H1 (cell line): ENCODE measurements around the gene BTG3. TPM values are rescaled to one million over a fixed set of nuclear protein-coding genes. Genes with fewer than 3 reads are reported as not detected.

Experiments used
- CTCF ChIA-PET: fragments of 300-600 bp; sonication (Branson Sonifier 250); formaldehyde crosslinking; loops from one replicate; lab custom pipeline; 2021; ENCODE audit not compliant: partially characterized antibody; lab: Charles Lee
- POLR2A ChIA-PET: fragments of 300-600 bp; sonication (Branson Sonifier 250); formaldehyde crosslinking; loops from one replicate; lab custom pipeline; 2021; ENCODE audit warnings: inconsistent platforms; ENCODE audit not compliant: partially characterized antibody; lab: Charles Lee
- DNase-seq, 2 experiments: peaks; one replicate each; pipeline versions ENCODE4 v3.0.0 to v3.0.0-alpha.2; 2010 to 2022; ENCODE audit warnings: low spot score in 2 of 2, low read depth in 1 of 2, mixed read lengths in 1 of 2
- FAIRE-seq: peaks from 2 replicates; lab custom pipeline; 2011; peaks lifted over from hg19 to GRCh38; lab: Jason Lieb, UNC
- H2AFZ ChIP-seq: 2 replicates; pipeline ENCODE4 v1.8.1; 2012; ENCODE audit warnings: low read length, inconsistent platforms
- H2AK5ac ChIP-seq: 2 replicates; pipeline ENCODE4 v1.6.1; 2013; ENCODE audit warnings: low read depth, low read length
- H2BK120ac ChIP-seq: replicated peaks from 2 replicates; pipeline ENCODE3; 2013; ENCODE audit warnings: low read depth, low read length, inconsistent platforms
- H2BK12ac ChIP-seq: 2 replicates; pipeline ENCODE4 v1.6.1; 2013; ENCODE audit warnings: low read depth, low read length
- H2BK15ac ChIP-seq: 2 replicates; pipeline ENCODE4 v1.6.1; 2013; ENCODE audit warnings: low read length
- H2BK20ac ChIP-seq: 2 replicates; pipeline ENCODE4 v1.6.1; 2013; ENCODE audit warnings: low read length
- H2BK5ac ChIP-seq: 2 replicates; pipeline ENCODE4 v1.6.1; 2013; ENCODE audit warnings: low read depth, low read length
- H3K14ac ChIP-seq: 2 replicates; pipeline ENCODE4 v1.6.1; 2013; ENCODE audit warnings: inconsistent platforms; ENCODE audit not compliant: insufficient read length
- H3K18ac ChIP-seq: 2 replicates; pipeline ENCODE4 v1.6.1; 2013; ENCODE audit warnings: low read length; ENCODE audit errors: extremely low read depth
- H3K23ac ChIP-seq: 2 replicates; pipeline ENCODE4 v1.6.1; 2013; ENCODE audit warnings: inconsistent platforms; ENCODE audit not compliant: insufficient read length
- H3K23me2 ChIP-seq: 2 replicates; pipeline ENCODE4 v1.6.1; 2013; ENCODE audit warnings: low read depth, low read length
- H3K27ac ChIP-seq: 2 replicates; pipeline ENCODE4 v1.6.1; 2011; ENCODE audit warnings: low read depth, low read length, inconsistent platforms
- H3K27me3 ChIP-seq, 4 experiments: replicated peaks in 1 of 4; 1 replicate in 1 of 4; 2 replicates in 3 of 4; pipeline versions ENCODE4 v1.6.1 to v1.8.1; 2011 to 2013; ENCODE audit warnings: low read length in 3 of 4, mild to moderate bottlenecking in 3 of 4, inconsistent platforms in 2 of 4, mixed read lengths in 2 of 4, moderate library complexity in 1 of 4; ENCODE audit not compliant: control insufficient read depth in 3 of 4, insufficient read depth in 3 of 4; ENCODE audit errors: extremely low read depth in 1 of 4
- H3K36me3 ChIP-seq, 4 experiments: 2 replicates each; pipeline versions ENCODE4 v1.6.1 to v1.8.1; 2011 to 2013; ENCODE audit warnings: mild to moderate bottlenecking in 4 of 4, low read length in 3 of 4, moderate library complexity in 2 of 4, control low read depth in 1 of 4, inconsistent platforms in 1 of 4; ENCODE audit not compliant: insufficient read depth in 4 of 4, control insufficient read depth in 2 of 4
- H3K4ac ChIP-seq: replicated peaks from 2 replicates; pipeline ENCODE3; 2013; ENCODE audit warnings: low read length, low read depth, mixed read lengths, inconsistent platforms; ENCODE audit not compliant: insufficient read length
- H3K4me1 ChIP-seq, 4 experiments: replicated peaks in 1 of 4; 1 replicate in 1 of 4; 2 replicates in 3 of 4; pipeline versions ENCODE4 v1.6.1 to v1.8.1; 2011 to 2013; ENCODE audit warnings: low read length in 3 of 4, inconsistent platforms in 2 of 4, mixed read lengths in 1 of 4; ENCODE audit not compliant: insufficient read depth in 4 of 4, control insufficient read depth in 3 of 4
- H3K4me2 ChIP-seq, 2 experiments: 2 replicates each; pipeline versions ENCODE4 v1.6.1 to v1.8.1; 2011 to 2013; ENCODE audit warnings: low read depth in 2 of 2, low read length in 2 of 2, control low read depth in 1 of 2, inconsistent platforms in 1 of 2, mild to moderate bottlenecking in 1 of 2; ENCODE audit not compliant: insufficient read depth in 1 of 2
- H3K4me3 ChIP-seq, 4 experiments: fragments of 200-600, 300-600 bp in 1 of 4; sonication (generic), shearing (Covaris generic), sonication (Bioruptor Twin) in 1 of 4; 2 replicates each; pipeline versions ENCODE4 v1.5.1 to v1.8.1; 2011 to 2016; ENCODE audit warnings: low read length in 4 of 4, low read depth in 3 of 4, control low read depth in 2 of 4, inconsistent platforms in 2 of 4, mild to moderate bottlenecking in 2 of 4, mixed read lengths in 1 of 4, moderate library complexity in 1 of 4; ENCODE audit not compliant: insufficient read depth in 2 of 4; ENCODE audit errors: extremely low read depth in 1 of 4
- H3K56ac ChIP-seq: replicated peaks from 2 replicates; pipeline ENCODE3; 2013; ENCODE audit warnings: low read depth, mild to moderate bottlenecking, mixed read lengths, low read length, inconsistent platforms; ENCODE audit not compliant: insufficient read length
- H3K79me1 ChIP-seq: 2 replicates; pipeline ENCODE4 v1.6.1; 2013; ENCODE audit warnings: low read depth, low read length, control low read depth
- H3K79me2 ChIP-seq, 2 experiments: 2 replicates each; pipeline versions ENCODE4 v1.6.1 to v1.8.1; 2012 to 2013; ENCODE audit warnings: low read length in 2 of 2, mild to moderate bottlenecking in 2 of 2, inconsistent platforms in 1 of 2; ENCODE audit not compliant: insufficient read depth in 2 of 2, control insufficient read depth in 1 of 2
- H3K9ac ChIP-seq, 4 experiments: replicated peaks in 1 of 4; 1 replicate in 1 of 4; 2 replicates in 3 of 4; pipeline versions ENCODE4 v1.6.1 to v1.8.1; 2011 to 2013; ENCODE audit warnings: low read depth in 3 of 4, low read length in 3 of 4, control low read depth in 2 of 4, mild to moderate bottlenecking in 2 of 4, moderate library complexity in 2 of 4, inconsistent platforms in 1 of 4; ENCODE audit errors: extremely low read depth in 1 of 4
- H3K9me3 ChIP-seq, 2 experiments: 2 replicates each; pipeline versions ENCODE4 v1.6.1 to v1.8.1; 2012 to 2013; ENCODE audit warnings: mild to moderate bottlenecking in 2 of 2, moderate library complexity in 2 of 2, control low read depth in 1 of 2, inconsistent platforms in 1 of 2, low read depth in 1 of 2, low read length in 1 of 2, mixed read lengths in 1 of 2; ENCODE audit not compliant: insufficient read depth in 2 of 2
- H4K20me1 ChIP-seq, 2 experiments: replicated peaks in 1 of 2; 2 replicates each; pipeline versions ENCODE3 to v1.8.1; 2011 to 2013; ENCODE audit warnings: inconsistent platforms in 2 of 2, low read length in 2 of 2, mild to moderate bottlenecking in 1 of 2; ENCODE audit not compliant: insufficient read depth in 2 of 2, control insufficient read depth in 1 of 2
- H4K5ac ChIP-seq: 2 replicates; pipeline ENCODE4 v1.6.1; 2013; ENCODE audit warnings: low read length, low read depth, mixed read lengths, inconsistent platforms; ENCODE audit not compliant: insufficient read length
- H4K8ac ChIP-seq: 2 replicates; pipeline ENCODE4 v1.8.0; 2013; ENCODE audit warnings: mild to moderate bottlenecking, moderate library complexity, low read length, inconsistent platforms; ENCODE audit not compliant: insufficient read depth; ENCODE audit errors: extremely low read depth
- H4K91ac ChIP-seq: replicated peaks from 2 replicates; pipeline ENCODE3; 2013; ENCODE audit warnings: low read length, mixed read lengths, inconsistent platforms; ENCODE audit not compliant: insufficient read length
- BCL11A ChIP-seq, 2 experiments: IDR thresholded peaks; one replicate each; pipeline ENCODE4 v1.6.1; 2011; ENCODE audit warnings: low read depth in 2 of 2, low read length in 2 of 2, mild to moderate bottlenecking in 2 of 2
- CREB1 ChIP-seq: IDR thresholded peaks from 2 replicates; pipeline ENCODE4 v1.6.1; 2012; ENCODE audit warnings: inconsistent platforms
- EZH2 ChIP-seq: fragments of 200-600 bp; sonication (generic); IDR thresholded peaks from 2 replicates; pipeline ENCODE4 v1.7.1; 2012; ENCODE audit warnings: low read depth, mild to moderate bottlenecking, moderate library complexity, low read length, inconsistent platforms; ENCODE audit not compliant: severe bottlenecking
- POU5F1 ChIP-seq: IDR thresholded peaks from 2 replicates; pipeline ENCODE4 v1.6.1; 2011; ENCODE audit warnings: low read depth, mild to moderate bottlenecking, low read length, moderate library complexity
- SP4 ChIP-seq: IDR thresholded peaks from 2 replicates; pipeline ENCODE4 v1.6.1; 2012; ENCODE audit warnings: low read length, inconsistent platforms
- WGBS, 2 experiments: shearing (Covaris generic) in 1 of 2; methylation state at CpG; one replicate each; pipeline versions ENCODE4 v1.1.6 to v1.1.7; 2013 to 2015; ENCODE audit warnings: low lambda C conversion rate in 2 of 2, mixed read lengths in 2 of 2, inconsistent platforms in 1 of 2, low coverage in 1 of 2, missing lambda C conversion rate in 1 of 2; ENCODE audit not compliant: insufficient replicate concordance in 2 of 2, insufficient coverage in 1 of 2, insufficient read length in 1 of 2; ENCODE audit errors: extremely low coverage in 1 of 2, missing lambda C conversion rate in 1 of 2; 5-methylcytosine and 5-hydroxymethylcytosine counted together
- polyA plus RNA-seq, 7 experiments: library from polyadenylated mRNA; depleted of rRNA in 3 of 7; stranded (reverse) in 5 of 7; unstranded in 2 of 7; fragments of >200 nt in 5 of 7; fragments of 200-250 nt in 2 of 7; gene quantifications; 1 replicate in 5 of 7; 2 replicates in 1 of 7; 4 replicates in 1 of 7; pipeline versions ENCODE4 v1.2.1 to v1.2.3, GENCODE V29; 2011 to 2013; ENCODE audit warnings: missing spikeins in 2 of 7, mixed read lengths in 2 of 7
- total RNA-seq: library from RNA; stranded (reverse); fragmentation: NEBNext Ultra II Directional; extraction: Animal tissue kit (Norgen Biotek cat#: 25700); gene quantifications from 2 replicates; pipeline ENCODE4 v1.2.1, GENCODE V29; 2021

Gene BTG3
- total and polyA plus RNA-seq, 2 of the 8 experiments (the other 6 are each of a cell fraction or from before 2014, with no cell fraction given), result 13.6 to 25.9 TPM

DNA sequence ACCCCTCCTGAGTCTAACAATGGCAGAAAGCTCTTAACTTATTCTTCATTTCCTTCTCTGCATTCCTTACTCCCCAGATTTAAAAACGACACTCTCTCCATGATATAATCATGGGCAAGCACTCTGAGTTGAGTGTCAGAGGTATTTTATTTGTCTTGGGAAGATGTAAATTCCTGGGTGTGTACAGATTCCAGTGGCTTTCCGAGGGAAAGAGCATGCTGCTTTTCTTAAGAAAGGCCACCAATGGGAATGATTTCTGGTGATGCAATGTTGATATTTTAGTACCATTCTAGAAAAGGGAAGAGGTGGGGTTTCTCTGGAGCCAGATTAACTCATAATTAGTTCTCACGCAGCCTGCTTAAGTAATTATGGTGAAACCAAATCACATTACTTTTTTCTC, 47.8 kb upstream of the BTG3 start:
- TF ChIP-seq SP4, result no peak
- no peak for TF ChIP-seq BCL11A (IDR thresholded peaks at IDR 0.05; ENCODE audit: low read depth in 2 of 2, low read length in 2 of 2)
- no peak for TF ChIP-seq EZH2
- no peak for TF ChIP-seq CREB1
- no peak for TF ChIP-seq POU5F1
- Histone ChIP-seq H3K23me2 (no peaks in the 10 kb centered on the region), H3K9me3 (no peaks in the 10 kb centered on the region), H3K4ac (no peak overlapping the region), H4K5ac (no peak overlapping the region), H2AFZ (0 out of 2 replicates have a peak overlapping the region, but pooled peaks have one; percentile 41), H2BK20ac (no peak overlapping the region), H3K4me1 (0 out of 7 replicates have a peak, but pooled peaks cover 0 to 2% (median 0%) of the 10 kb centered on the region in 4 experiments), H3K9ac (no peak overlapping the region), H3K27ac (no peak overlapping the region), H4K20me1 (no peaks in the 10 kb centered on the region), H3K27me3 (no peaks in the 10 kb centered on the region), H2BK120ac (no peak overlapping the region), H3K79me2 (no peaks in the 10 kb centered on the region), H3K56ac (no peak overlapping the region), H2BK15ac (no peak overlapping the region), H3K4me3 (no peak overlapping the region), H4K8ac (no peak overlapping the region), H3K79me1 (no peaks in the 10 kb centered on the region), H3K4me2 (no peak overlapping the region), H3K23ac (no peak overlapping the region), H3K36me3 (no peaks in the 10 kb centered on the region), H2AK5ac (no peak overlapping the region), H3K14ac (no peak overlapping the region), H2BK5ac (no peak overlapping the region), H2BK12ac (no peak overlapping the region), H4K91ac (no peak overlapping the region), H3K18ac (no peak overlapping the region)
- no peak for DNase-seq
- whole genome bisulfite sequencing, 2 experiments, result 75% methylated on average over 3 of the region's 3 CpGs; no CpG with 5 or more reads in 1 of the 2 experiments
- ChIA-PET POLR2A (no interaction called here), CTCF (interaction anchor here (1.1 kb wide), 1 partner anchor 9 kb away, joined by 3 read pairs; no protein-coding TSS in a partner anchor)
- no peak for FAIRE-seq
